Measurements from ENCODE around the gene DNPEP. TPM values are rescaled to one million over a fixed set of nuclear protein-coding genes. Genes with fewer than 3 reads are reported as not detected.

Gene DNPEP
- total and polyA plus RNA-seq, 2 of the 4 experiments (the other 2 are of a cell fraction), result 74.2 to 89.4 TPM

GRCh38 chr2:219416235-219416602, 28.5 kb upstream of the DNPEP start:
- no peak for DNase-seq
- Histone ChIP-seq H3K9me1 (ENCODE audit: insufficient read depth, low read length) (0 out of 2 replicates have a peak, but pooled peaks cover 5% of the 10 kb centered on the region), H3K4ac (ENCODE audit: low read depth, low read length) (no peak overlapping the region), H4K20me1 (ENCODE audit: insufficient read depth, low read length) (no peaks in the 10 kb centered on the region), H2AK9ac (replicated peaks; ENCODE audit: low read depth, low read length, poor library complexity) (no peak overlapping the region), H3K79me1 (ENCODE audit: low read depth in 1 of 2, low read length in 2 of 2) (no peaks in the 10 kb centered on the region), H2BK5ac (ENCODE audit: low read depth, low read length, poor library complexity, severe bottlenecking) (no peak overlapping the region), H2AFZ (replicated peaks; ENCODE audit: low read length, poor library complexity) (no peak overlapping the region), H3K27me3 (ENCODE audit: control insufficient read depth, insufficient read depth, low read length) (peaks cover 7% of the 10 kb centered on the region), H4K5ac (ENCODE audit: low read depth, low read length) (no peak overlapping the region), H3K4me1 (ENCODE audit: control insufficient read depth, insufficient read depth, low read length) (peaks cover 5% of the 10 kb centered on the region; the same call in 1 of the 2 replicates), H2BK20ac (ENCODE audit: low read depth, low read length) (no peak overlapping the region), H3K18ac (ENCODE audit: low read depth, low read length) (no peak overlapping the region), H3K27ac (ENCODE audit: insufficient read depth, low read length) (no peak overlapping the region), H3K4me3 (ENCODE audit: insufficient read depth, low read depth, low read length) (no peak overlapping the region), H3K23ac (ENCODE audit: low read depth, low read length) (no peak overlapping the region), H4K91ac (ENCODE audit: insufficient read depth, low read depth, low read length) (no peak overlapping the region), H3K9ac (ENCODE audit: low read depth, low read length) (no peak overlapping the region), H2BK120ac (ENCODE audit: low read depth, low read length) (no peak overlapping the region), H2BK15ac (ENCODE audit: low read depth, low read length) (no peak overlapping the region), H3K9me3 (ENCODE audit: control insufficient read depth, insufficient read depth, low read length) (no peaks in the 10 kb centered on the region; the same call in 1 of the 2 replicates), H2AK5ac (ENCODE audit: low read depth, low read length) (no peak overlapping the region), H3K36me3 (ENCODE audit: control insufficient read depth, insufficient read depth, low read length) (no peaks in the 10 kb centered on the region), H3K4me2 (ENCODE audit: low read depth, low read length) (no peak overlapping the region), H3K14ac (replicated peaks; ENCODE audit: low read depth, low read length) (no peak overlapping the region), H4K8ac (ENCODE audit: low read depth in 2 of 2, low read length in 2 of 2) (no peak overlapping the region), H3K56ac (ENCODE audit: extremely low read depth, insufficient read depth, low read length) (no peak overlapping the region)
- TF ChIP-seq CEBPB (IDR thresholded peaks at IDR 0.05; ENCODE audit: low read depth, low read length) (no peak), FOS (IDR thresholded peaks at IDR 0.05; ENCODE audit: low read depth, low read length) (no peak), SMC3 (IDR thresholded peaks at IDR 0.05; ENCODE audit: low read depth, low read length) (no peak), POLR2A (IDR thresholded peaks at IDR 0.05; ENCODE audit: low read depth, low read length) (no peak), NFE2L2 (IDR thresholded peaks at IDR 0.05; ENCODE audit: low read depth, low read length) (no peak), MXI1 (IDR thresholded peaks at IDR 0.05; ENCODE audit: borderline replicate concordance, low read depth, low read length) (no peak), RFX5 (IDR thresholded peaks at IDR 0.05; ENCODE audit: low read depth, low read length) (no peak), RCOR1 (IDR thresholded peaks at IDR 0.05; ENCODE audit: insufficient replicate concordance, low read length) (no peak), BHLHE40 (IDR thresholded peaks at IDR 0.05; ENCODE audit: low read depth, low read length) (no peak), MAZ (IDR thresholded peaks at IDR 0.05; ENCODE audit: borderline replicate concordance, low read depth, low read length) (no peak), MAFK (IDR thresholded peaks at IDR 0.05; ENCODE audit: low read depth, low read length) (no peak), RAD21 (IDR thresholded peaks at IDR 0.05; ENCODE audit: low read length) (no peak), CHD1 (IDR thresholded peaks at IDR 0.05; ENCODE audit: low read depth, low read length) (no peak), USF2 (IDR thresholded peaks at IDR 0.05; ENCODE audit: low read depth, low read length) (no peak)
- TF ChIP-seq, protein P1, sequence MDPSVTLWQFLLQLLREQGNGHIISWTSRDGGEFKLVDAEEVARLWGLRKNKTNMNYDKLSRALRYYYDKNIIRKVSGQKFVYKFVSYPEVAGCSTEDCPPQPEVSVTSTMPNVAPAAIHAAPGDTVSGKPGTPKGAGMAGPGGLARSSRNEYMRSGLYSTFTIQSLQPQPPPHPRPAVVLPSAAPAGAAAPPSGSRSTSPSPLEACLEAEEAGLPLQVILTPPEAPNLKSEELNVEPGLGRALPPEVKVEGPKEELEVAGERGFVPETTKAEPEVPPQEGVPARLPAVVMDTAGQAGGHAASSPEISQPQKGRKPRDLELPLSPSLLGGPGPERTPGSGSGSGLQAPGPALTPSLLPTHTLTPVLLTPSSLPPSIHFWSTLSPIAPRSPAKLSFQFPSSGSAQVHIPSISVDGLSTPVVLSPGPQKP (IDR thresholded peaks at IDR 0.05; ENCODE audit: borderline replicate concordance, low read depth, low read length), result no peak
- TF ChIP-seq, protein P2, sequence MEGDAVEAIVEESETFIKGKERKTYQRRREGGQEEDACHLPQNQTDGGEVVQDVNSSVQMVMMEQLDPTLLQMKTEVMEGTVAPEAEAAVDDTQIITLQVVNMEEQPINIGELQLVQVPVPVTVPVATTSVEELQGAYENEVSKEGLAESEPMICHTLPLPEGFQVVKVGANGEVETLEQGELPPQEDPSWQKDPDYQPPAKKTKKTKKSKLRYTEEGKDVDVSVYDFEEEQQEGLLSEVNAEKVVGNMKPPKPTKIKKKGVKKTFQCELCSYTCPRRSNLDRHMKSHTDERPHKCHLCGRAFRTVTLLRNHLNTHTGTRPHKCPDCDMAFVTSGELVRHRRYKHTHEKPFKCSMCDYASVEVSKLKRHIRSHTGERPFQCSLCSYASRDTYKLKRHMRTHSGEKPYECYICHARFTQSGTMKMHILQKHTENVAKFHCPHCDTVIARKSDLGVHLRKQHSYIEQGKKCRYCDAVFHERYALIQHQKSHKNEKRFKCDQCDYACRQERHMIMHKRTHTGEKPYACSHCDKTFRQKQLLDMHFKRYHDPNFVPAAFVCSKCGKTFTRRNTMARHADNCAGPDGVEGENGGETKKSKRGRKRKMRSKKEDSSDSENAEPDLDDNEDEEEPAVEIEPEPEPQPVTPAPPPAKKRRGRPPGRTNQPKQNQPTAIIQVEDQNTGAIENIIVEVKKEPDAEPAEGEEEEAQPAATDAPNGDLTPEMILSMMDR (conservative IDR thresholded peaks at IDR 0.05; ENCODE audit: low read depth, low read length), result no peak
- CTCF ChIA-PET, result interaction anchor here (1.4 kb wide), 1 partner anchor 114 kb away, joined by 3 read pairs; no protein-coding TSS in a partner anchor
- WGBS, 2 experiments (ENCODE audit: extremely low coverage in 2 of 2, insufficient read length in 1 of 2), result no CpG with 5 or more reads among the region's 3 CpGs
- intact Hi-C loops (cut with micrococcal nuclease) (no loop called here), in situ Hi-C loops (cut with MboI; ENCODE audit: low sequenced_read_pairs) (no loop called here), dilution Hi-C loops (cut with HindIII; ENCODE audit: low sequenced_read_pairs, unreplicated experiment) (no loop called here)
- ATAC-seq (ENCODE audit: low read depth), result no peak
- no TSS peak for BruUV-seq (replicated peaks)
- POLR2A ChIA-PET (ENCODE audit: unreplicated experiment), result no interaction called here

Data from IMR-90 (cell line).